T-helper 22 cell (primary cell): Measurements from ENCODE around the gene CD36.

ENCODE experiments used
- DNase-seq: peaks from one replicate; pipeline ENCODE4 v3.0.0-alpha.2; 2020; ENCODE audit warnings: low read depth

The CD36 gene

DNA sequence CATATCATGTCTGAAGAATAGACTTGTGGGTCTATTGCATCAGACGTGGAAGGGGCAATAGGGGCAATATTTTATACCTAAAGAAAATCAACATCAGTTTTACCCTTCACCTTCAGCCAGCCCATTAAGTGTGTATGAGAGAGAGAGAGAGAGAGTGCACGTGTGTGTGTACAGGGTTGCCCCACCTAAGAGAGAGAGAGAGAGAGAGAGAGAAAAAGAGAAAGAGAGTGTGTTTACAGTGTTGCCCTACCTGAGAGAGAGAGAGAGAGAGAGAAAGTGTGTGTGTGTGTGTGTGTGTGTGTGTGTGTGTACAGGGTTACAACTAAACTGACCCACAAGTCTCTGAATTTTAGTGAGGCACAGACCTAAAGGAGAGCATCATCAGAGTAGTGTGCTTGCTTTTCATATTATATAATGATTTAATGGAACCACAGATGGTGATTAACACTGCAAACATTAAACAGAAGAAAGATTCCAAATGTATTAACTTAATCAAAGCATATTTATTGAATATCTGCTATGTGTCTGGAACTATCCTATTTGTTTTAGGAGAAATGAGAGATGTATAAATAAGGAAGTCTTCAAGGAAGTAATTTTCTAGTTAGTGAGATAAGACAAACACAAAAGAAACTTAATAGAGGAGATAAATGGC, 66.8 kb downstream of the CD36 start:
- DNase-seq, result no peak

DNA sequence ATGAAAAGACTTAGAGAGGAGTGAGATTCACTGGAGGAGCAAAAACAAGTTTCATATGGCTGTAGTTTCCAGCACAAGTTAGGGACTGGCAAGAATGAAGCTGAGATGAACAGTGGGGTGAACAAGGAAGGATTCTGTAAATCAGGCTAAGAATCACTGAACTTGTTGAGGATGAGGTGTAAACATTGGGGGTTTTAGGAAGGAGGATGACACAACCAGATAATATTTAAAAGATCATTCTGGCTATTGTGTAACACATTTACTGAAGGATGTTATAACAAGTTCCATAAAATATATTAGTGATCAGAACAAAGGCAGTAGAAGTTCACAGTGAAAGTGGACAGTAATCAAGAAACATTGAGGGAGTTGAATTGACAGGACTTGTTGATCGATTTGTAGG, 68.9 kb downstream of the CD36 start:
- no peak for DNase-seq

DNA sequence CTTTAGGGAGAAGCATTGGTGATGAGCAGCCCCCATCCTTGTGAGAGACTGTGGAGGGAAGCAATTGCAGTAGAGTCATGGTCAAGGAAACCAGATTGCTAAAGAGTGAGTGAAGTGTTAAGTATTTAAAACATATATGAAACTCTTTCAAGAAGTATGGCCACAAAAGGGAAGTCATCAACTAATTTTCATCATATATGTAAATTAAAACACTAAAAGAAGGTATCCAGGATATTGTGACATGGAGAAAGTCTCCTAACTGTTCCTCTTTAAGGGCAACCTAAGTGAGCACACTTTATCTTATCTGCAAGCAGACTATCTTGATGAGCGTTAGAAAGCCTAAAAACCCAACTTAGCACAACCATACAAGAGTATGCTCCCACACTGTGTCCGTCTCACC, 69.7 kb downstream of the CD36 start:
- DNase-seq, result no peak

- no peak for DNase-seq
Observed at GRCh38 chr7:80711531-80711930, 73.1 kb downstream of the CD36 start.

DNA sequence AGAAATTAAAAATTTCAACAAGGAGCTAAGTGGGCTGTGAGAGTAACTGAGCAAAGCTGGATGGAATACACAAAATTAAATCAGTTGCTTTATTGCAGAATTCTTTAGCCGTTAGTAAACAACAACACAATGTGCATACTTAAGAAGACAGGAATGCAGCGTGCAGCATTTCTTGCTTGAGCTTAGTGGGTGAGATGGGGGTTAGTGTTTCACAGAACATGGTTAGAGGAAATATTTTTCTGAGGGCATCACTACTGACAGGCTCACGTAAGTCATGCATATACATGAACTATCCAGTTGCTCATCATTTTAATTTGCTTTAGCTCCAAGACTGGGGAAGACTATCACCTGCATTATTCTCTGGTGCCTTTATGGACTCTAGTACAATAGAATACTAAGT, 80.8 kb downstream of the CD36 start:
- DNase-seq, result no peak

DNA sequence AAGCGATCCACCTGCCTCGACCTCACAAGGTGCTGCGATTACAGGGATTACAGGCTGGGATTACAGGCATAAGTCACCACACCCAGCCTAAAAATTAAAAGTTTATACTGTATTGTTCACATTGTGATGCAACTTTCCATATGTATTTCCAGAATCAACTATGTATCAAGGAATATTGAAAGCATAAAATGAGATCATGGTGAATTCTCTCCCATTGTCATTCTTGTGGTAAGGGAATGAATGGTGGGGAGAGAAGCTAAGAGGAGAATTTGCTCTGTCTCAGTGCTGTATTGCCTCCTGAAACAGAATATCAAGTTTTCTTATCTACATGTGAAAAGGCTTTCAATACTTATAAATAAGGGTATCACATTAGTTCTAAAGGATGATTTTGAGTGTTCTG, 81.7 kb downstream of the CD36 start:
- no peak for DNase-seq

GRCh38 chr7:80721883-80722615, 83.6 kb downstream of the CD36 start:
- no peak for DNase-seq

GRCh38 chr7:80722616-80723195, 84.3 kb downstream of the CD36 start:
- DNase-seq, result no peak

- no peak for DNase-seq
Observed at GRCh38 chr7:80724249-80724871, 85.9 kb downstream of the CD36 start.

DNA sequence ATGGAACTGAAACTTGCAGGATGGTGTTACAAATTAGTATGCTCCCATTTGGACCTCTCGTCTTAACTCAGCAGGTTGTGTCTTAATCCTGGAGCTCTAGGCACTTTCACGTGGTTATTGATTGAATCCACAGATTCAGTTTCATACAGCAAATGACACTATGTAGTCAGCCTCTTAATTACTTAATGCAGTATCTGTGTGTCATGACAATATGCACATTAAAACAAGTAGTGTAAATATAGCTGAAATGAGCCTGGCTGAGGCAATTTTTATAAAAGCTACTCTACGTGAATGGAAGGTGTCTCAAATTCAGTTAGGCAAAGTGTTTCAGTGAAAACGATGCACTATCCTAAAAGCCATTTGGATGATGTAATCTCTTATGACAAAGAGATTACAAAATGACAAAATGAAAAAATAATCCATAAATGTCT, 86.8 kb downstream of the CD36 start:
- DNase-seq, result no peak
